ENCODE data around the gene CCDC197.

GRCh38 chr14:93960108-93960475 lies 37.0 kb upstream of the CCDC197 start:
- TF ChIP-seq POLR2A (IDR thresholded peaks at IDR 0.05; ENCODE audit: low read depth, low read length) = no peak
- no peak for TF ChIP-seq POLR2AphosphoS5 (IDR thresholded peaks at IDR 0.05; ENCODE audit: low read depth, low read length)
